ENCODE results near the gene UBE2E1. TPM values are rescaled to one million over a fixed set of nuclear protein-coding genes. Genes with fewer than 3 reads are reported as not detected.

The UBE2E1 gene
- total and polyA plus RNA-seq, 2 donors (not counting 1 experiment from before 2014, with no cell fraction given): 46.7 to 63.7 TPM

DNA sequence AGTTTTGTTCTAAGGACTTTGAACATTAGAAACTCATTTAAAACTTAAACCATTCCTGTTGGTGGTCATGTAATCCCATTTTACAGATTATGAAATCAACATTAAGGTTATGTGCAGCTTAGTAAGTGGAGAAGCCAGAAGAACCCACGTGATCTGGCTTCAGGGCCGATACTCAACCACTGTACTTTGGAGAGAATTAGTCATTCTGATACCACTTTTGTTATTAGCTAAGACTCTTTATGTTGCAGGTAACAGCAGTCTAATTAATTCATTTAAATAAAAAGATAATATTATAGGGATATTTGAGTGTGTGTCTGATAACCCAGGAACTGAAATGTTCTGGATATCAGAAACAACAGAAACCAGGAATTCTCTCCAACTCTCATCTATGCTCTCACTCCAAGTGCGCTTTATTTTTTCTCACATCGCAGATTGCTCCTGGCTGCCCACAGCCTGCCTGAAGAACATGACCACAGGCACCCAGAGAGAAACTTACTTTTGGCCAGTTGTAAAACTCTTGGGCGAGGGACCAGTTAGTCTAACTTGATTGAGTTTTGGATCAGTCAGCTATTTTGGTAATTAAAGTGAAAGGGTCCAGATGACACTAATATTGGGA is 25.2 kb downstream of the UBE2E1 start:
- Histone ChIP-seq H3K4me2 (replicated peaks; ENCODE audit: low read depth, low read length, poor library complexity, severe bottlenecking) (peak overlapping the region; percentile 69), H2AFZ (ENCODE audit: insufficient read depth, low read depth, low read length, poor library complexity, severe bottlenecking) (no peak overlapping the region), H3K4me3 (ENCODE audit: control extremely low read depth in 1 of 5, extremely low read depth in 1 of 5, insufficient read depth in 1 of 5, low read depth in 2 of 5, low read length in 4 of 5) (no peak overlapping the region), H3K79me2 (ENCODE audit: control insufficient read depth, insufficient read depth, low read length) (peaks cover 76% of the 10 kb centered on the region), H3K36me3 (replicated peaks in 1 of 2; ENCODE audit: control extremely low read depth in 1 of 2, control insufficient read depth in 1 of 2, extremely low read depth in 1 of 2, insufficient read depth in 2 of 2, low read length in 1 of 2) (no peaks in the 10 kb centered on the region), H3K27me3 (replicated peaks in 1 of 4; ENCODE audit: control extremely low read depth in 1 of 4, control insufficient read depth in 3 of 4, insufficient read depth in 4 of 4, low read length in 3 of 4) (no peaks in the 10 kb centered on the region), H3K4me1 (ENCODE audit: control insufficient read depth in 2 of 2, insufficient read depth in 2 of 2, low read length in 2 of 2) (peaks cover 49 to 56% of the 10 kb centered on the region in 2 donors), H3K9me3 (ENCODE audit: control extremely low read depth in 1 of 3, control insufficient read depth in 2 of 3, insufficient read depth in 1 of 3, low read length in 2 of 3) (no peaks in the 10 kb centered on the region), H4K20me1 (ENCODE audit: control insufficient read depth, insufficient read depth, low read length, poor library complexity, severe bottlenecking) (peaks cover 20% of the 10 kb centered on the region), H3K9ac (ENCODE audit: low read length) (no peak overlapping the region), H3K27ac (ENCODE audit: low read length in 2 of 2) (peak overlapping the region in 1 of 2 donors; percentile 64)
- ATAC-seq (ENCODE audit: low read depth) (peak; percentile 53), DNase-seq (no peak)
- CTCF ChIA-PET: interaction anchor here (0.5 to 3.0 kb wide), 6 partner anchors 27 to 433 kb away, joined by 3 to 9 read pairs (median 4); no protein-coding TSS in a partner anchor
- intact Hi-C loops (cut with micrococcal nuclease): loop anchor here (5.0 kb wide), 1 partner anchor 406 kb away; no protein-coding TSS in a partner anchor
- Mint-ChIP-seq H3K4me3 (peak overlapping the region; percentile 81), H3K27me3 (no peaks in the 10 kb centered on the region), H3K27ac (peak overlapping the region; percentile 68), H3K9me3 (ENCODE audit: insufficient read depth) (no peaks in the 10 kb centered on the region), H3K4me1 (peaks cover 70% of the 10 kb centered on the region)
- POLR2A ChIA-PET: interaction anchor here (2.0 kb wide), 1 partner anchor 25 kb away, joined by 4 read pairs; no protein-coding TSS in a partner anchor
- 80% methylated on average over 2 of the region's 5 CpGs for WGBS (ENCODE audit: insufficient coverage)
- TF ChIP-seq CTCF (IDR thresholded peaks at IDR 0.05) (no peak), EZH2 (IDR thresholded peaks at IDR 0.05; ENCODE audit: borderline replicate concordance, insufficient read depth, low read depth, low read length, poor library complexity, severe bottlenecking) (no peak)

Data from B cell (primary cell).